H1 (cell line): ENCODE measurements around the gene CROCC2. TPM values are rescaled to one million over a fixed set of nuclear protein-coding genes. Genes with fewer than 3 reads are reported as not detected.

Experiments used
- CTCF ChIA-PET: fragments of 300-600 bp; sonication (Branson Sonifier 250); formaldehyde crosslinking; loops from one replicate; lab custom pipeline; 2021; ENCODE audit not compliant: partially characterized antibody; lab: Charles Lee
- POLR2A ChIA-PET: fragments of 300-600 bp; sonication (Branson Sonifier 250); formaldehyde crosslinking; loops from one replicate; lab custom pipeline; 2021; ENCODE audit warnings: inconsistent platforms; ENCODE audit not compliant: partially characterized antibody; lab: Charles Lee
- DNase-seq, 2 experiments: peaks; one replicate each; pipeline versions ENCODE4 v3.0.0 to v3.0.0-alpha.2; 2010 to 2022; ENCODE audit warnings: low spot score in 2 of 2, low read depth in 1 of 2, mixed read lengths in 1 of 2
- FAIRE-seq: peaks from 2 replicates; lab custom pipeline; 2011; peaks lifted over from hg19 to GRCh38; lab: Jason Lieb, UNC
- H2AFZ ChIP-seq: 2 replicates; pipeline ENCODE4 v1.8.1; 2012; ENCODE audit warnings: low read length, inconsistent platforms
- H2AK5ac ChIP-seq: 2 replicates; pipeline ENCODE4 v1.6.1; 2013; ENCODE audit warnings: low read depth, low read length
- H2BK120ac ChIP-seq: replicated peaks from 2 replicates; pipeline ENCODE3; 2013; ENCODE audit warnings: low read depth, low read length, inconsistent platforms
- H2BK12ac ChIP-seq: 2 replicates; pipeline ENCODE4 v1.6.1; 2013; ENCODE audit warnings: low read depth, low read length
- H2BK15ac ChIP-seq: 2 replicates; pipeline ENCODE4 v1.6.1; 2013; ENCODE audit warnings: low read length
- H2BK20ac ChIP-seq: 2 replicates; pipeline ENCODE4 v1.6.1; 2013; ENCODE audit warnings: low read length
- H2BK5ac ChIP-seq: 2 replicates; pipeline ENCODE4 v1.6.1; 2013; ENCODE audit warnings: low read depth, low read length
- H3K14ac ChIP-seq: 2 replicates; pipeline ENCODE4 v1.6.1; 2013; ENCODE audit warnings: inconsistent platforms; ENCODE audit not compliant: insufficient read length
- H3K18ac ChIP-seq: 2 replicates; pipeline ENCODE4 v1.6.1; 2013; ENCODE audit warnings: low read length; ENCODE audit errors: extremely low read depth
- H3K23ac ChIP-seq: 2 replicates; pipeline ENCODE4 v1.6.1; 2013; ENCODE audit warnings: inconsistent platforms; ENCODE audit not compliant: insufficient read length
- H3K23me2 ChIP-seq: 2 replicates; pipeline ENCODE4 v1.6.1; 2013; ENCODE audit warnings: low read depth, low read length
- H3K27ac ChIP-seq: 2 replicates; pipeline ENCODE4 v1.6.1; 2011; ENCODE audit warnings: low read depth, low read length, inconsistent platforms
- H3K27me3 ChIP-seq, 4 experiments: replicated peaks in 1 of 4; 1 replicate in 1 of 4; 2 replicates in 3 of 4; pipeline versions ENCODE4 v1.6.1 to v1.8.1; 2011 to 2013; ENCODE audit warnings: low read length in 3 of 4, mild to moderate bottlenecking in 3 of 4, inconsistent platforms in 2 of 4, mixed read lengths in 2 of 4, moderate library complexity in 1 of 4; ENCODE audit not compliant: control insufficient read depth in 3 of 4, insufficient read depth in 3 of 4; ENCODE audit errors: extremely low read depth in 1 of 4
- H3K36me3 ChIP-seq, 4 experiments: 2 replicates each; pipeline versions ENCODE4 v1.6.1 to v1.8.1; 2011 to 2013; ENCODE audit warnings: mild to moderate bottlenecking in 4 of 4, low read length in 3 of 4, moderate library complexity in 2 of 4, control low read depth in 1 of 4, inconsistent platforms in 1 of 4; ENCODE audit not compliant: insufficient read depth in 4 of 4, control insufficient read depth in 2 of 4
- H3K4ac ChIP-seq: replicated peaks from 2 replicates; pipeline ENCODE3; 2013; ENCODE audit warnings: low read length, low read depth, mixed read lengths, inconsistent platforms; ENCODE audit not compliant: insufficient read length
- H3K4me1 ChIP-seq, 4 experiments: replicated peaks in 1 of 4; 1 replicate in 1 of 4; 2 replicates in 3 of 4; pipeline versions ENCODE4 v1.6.1 to v1.8.1; 2011 to 2013; ENCODE audit warnings: low read length in 3 of 4, inconsistent platforms in 2 of 4, mixed read lengths in 1 of 4; ENCODE audit not compliant: insufficient read depth in 4 of 4, control insufficient read depth in 3 of 4
- H3K4me2 ChIP-seq, 2 experiments: 2 replicates each; pipeline versions ENCODE4 v1.6.1 to v1.8.1; 2011 to 2013; ENCODE audit warnings: low read depth in 2 of 2, low read length in 2 of 2, control low read depth in 1 of 2, inconsistent platforms in 1 of 2, mild to moderate bottlenecking in 1 of 2; ENCODE audit not compliant: insufficient read depth in 1 of 2
- H3K4me3 ChIP-seq, 4 experiments: fragments of 200-600, 300-600 bp in 1 of 4; sonication (generic), shearing (Covaris generic), sonication (Bioruptor Twin) in 1 of 4; 2 replicates each; pipeline versions ENCODE4 v1.5.1 to v1.8.1; 2011 to 2016; ENCODE audit warnings: low read length in 4 of 4, low read depth in 3 of 4, control low read depth in 2 of 4, inconsistent platforms in 2 of 4, mild to moderate bottlenecking in 2 of 4, mixed read lengths in 1 of 4, moderate library complexity in 1 of 4; ENCODE audit not compliant: insufficient read depth in 2 of 4; ENCODE audit errors: extremely low read depth in 1 of 4
- H3K56ac ChIP-seq: replicated peaks from 2 replicates; pipeline ENCODE3; 2013; ENCODE audit warnings: low read depth, mild to moderate bottlenecking, mixed read lengths, low read length, inconsistent platforms; ENCODE audit not compliant: insufficient read length
- H3K79me1 ChIP-seq: 2 replicates; pipeline ENCODE4 v1.6.1; 2013; ENCODE audit warnings: low read depth, low read length, control low read depth
- H3K79me2 ChIP-seq, 2 experiments: 2 replicates each; pipeline versions ENCODE4 v1.6.1 to v1.8.1; 2012 to 2013; ENCODE audit warnings: low read length in 2 of 2, mild to moderate bottlenecking in 2 of 2, inconsistent platforms in 1 of 2; ENCODE audit not compliant: insufficient read depth in 2 of 2, control insufficient read depth in 1 of 2
- H3K9ac ChIP-seq, 4 experiments: replicated peaks in 1 of 4; 1 replicate in 1 of 4; 2 replicates in 3 of 4; pipeline versions ENCODE4 v1.6.1 to v1.8.1; 2011 to 2013; ENCODE audit warnings: low read depth in 3 of 4, low read length in 3 of 4, control low read depth in 2 of 4, mild to moderate bottlenecking in 2 of 4, moderate library complexity in 2 of 4, inconsistent platforms in 1 of 4; ENCODE audit errors: extremely low read depth in 1 of 4
- H3K9me3 ChIP-seq, 2 experiments: 2 replicates each; pipeline versions ENCODE4 v1.6.1 to v1.8.1; 2012 to 2013; ENCODE audit warnings: mild to moderate bottlenecking in 2 of 2, moderate library complexity in 2 of 2, control low read depth in 1 of 2, inconsistent platforms in 1 of 2, low read depth in 1 of 2, low read length in 1 of 2, mixed read lengths in 1 of 2; ENCODE audit not compliant: insufficient read depth in 2 of 2
- H4K20me1 ChIP-seq, 2 experiments: replicated peaks in 1 of 2; 2 replicates each; pipeline versions ENCODE3 to v1.8.1; 2011 to 2013; ENCODE audit warnings: inconsistent platforms in 2 of 2, low read length in 2 of 2, mild to moderate bottlenecking in 1 of 2; ENCODE audit not compliant: insufficient read depth in 2 of 2, control insufficient read depth in 1 of 2
- H4K5ac ChIP-seq: 2 replicates; pipeline ENCODE4 v1.6.1; 2013; ENCODE audit warnings: low read length, low read depth, mixed read lengths, inconsistent platforms; ENCODE audit not compliant: insufficient read length
- H4K8ac ChIP-seq: 2 replicates; pipeline ENCODE4 v1.8.0; 2013; ENCODE audit warnings: mild to moderate bottlenecking, moderate library complexity, low read length, inconsistent platforms; ENCODE audit not compliant: insufficient read depth; ENCODE audit errors: extremely low read depth
- H4K91ac ChIP-seq: replicated peaks from 2 replicates; pipeline ENCODE3; 2013; ENCODE audit warnings: low read length, mixed read lengths, inconsistent platforms; ENCODE audit not compliant: insufficient read length
- SUZ12 ChIP-seq: fragments of 200-600 bp; sonication (generic); IDR thresholded peaks from 2 replicates; pipeline ENCODE4 v1.6.1; 2012; ENCODE audit warnings: mild to moderate bottlenecking, inconsistent platforms, low read length, moderate library complexity, mixed read lengths
- WGBS, 2 experiments: shearing (Covaris generic) in 1 of 2; methylation state at CpG; one replicate each; pipeline versions ENCODE4 v1.1.6 to v1.1.7; 2013 to 2015; ENCODE audit warnings: low lambda C conversion rate in 2 of 2, mixed read lengths in 2 of 2, inconsistent platforms in 1 of 2, low coverage in 1 of 2, missing lambda C conversion rate in 1 of 2; ENCODE audit not compliant: insufficient replicate concordance in 2 of 2, insufficient coverage in 1 of 2, insufficient read length in 1 of 2; ENCODE audit errors: extremely low coverage in 1 of 2, missing lambda C conversion rate in 1 of 2; 5-methylcytosine and 5-hydroxymethylcytosine counted together
- polyA plus RNA-seq, 7 experiments: library from polyadenylated mRNA; depleted of rRNA in 3 of 7; stranded (reverse) in 5 of 7; unstranded in 2 of 7; fragments of >200 nt in 5 of 7; fragments of 200-250 nt in 2 of 7; gene quantifications; 1 replicate in 5 of 7; 2 replicates in 1 of 7; 4 replicates in 1 of 7; pipeline versions ENCODE4 v1.2.1 to v1.2.3, GENCODE V29; 2011 to 2013; ENCODE audit warnings: missing spikeins in 2 of 7, mixed read lengths in 2 of 7
- total RNA-seq: library from RNA; stranded (reverse); fragmentation: NEBNext Ultra II Directional; extraction: Animal tissue kit (Norgen Biotek cat#: 25700); gene quantifications from 2 replicates; pipeline ENCODE4 v1.2.1, GENCODE V29; 2021

Gene CROCC2
- total and polyA plus RNA-seq, 2 of the 8 experiments (the other 6 are each of a cell fraction or from before 2014, with no cell fraction given): not detected

DNA sequence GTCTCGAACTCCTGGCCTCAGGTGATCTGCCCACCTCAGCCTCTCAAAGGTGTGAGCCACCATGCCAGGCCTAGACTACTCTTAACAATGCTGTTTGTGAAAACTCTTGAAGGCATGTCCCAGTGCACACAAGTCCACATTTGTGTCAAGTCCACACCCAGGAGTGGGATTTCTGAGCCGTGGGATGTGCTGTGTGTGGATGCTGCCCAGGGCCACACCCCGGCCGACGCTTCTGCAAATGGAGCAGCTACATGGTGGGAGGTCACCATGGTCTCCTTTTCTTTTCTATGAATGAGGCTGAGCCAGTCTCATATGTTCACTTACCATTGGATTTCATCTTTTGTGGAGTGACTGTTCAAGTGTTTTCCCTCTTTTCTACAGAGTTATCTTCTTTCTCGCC, 108.1 kb downstream of the CROCC2 start:
- Histone ChIP-seq H4K5ac (no peak overlapping the region), H3K4me2 (no peak overlapping the region), H3K23me2 (peaks cover 2% of the 10 kb centered on the region; the same call in 1 of the 2 replicates), H2BK5ac (no peak overlapping the region), H3K27me3 (no peaks in the 10 kb centered on the region), H2BK12ac (no peak overlapping the region), H4K91ac (no peak overlapping the region), H2BK20ac (no peak overlapping the region), H3K27ac (no peak overlapping the region), H3K18ac (no peak overlapping the region), H3K4me1 (peaks cover 0 to 16% (median 13%) of the 10 kb centered on the region in 4 experiments; a peak in 6 of 7 replicates), H2BK120ac (no peak overlapping the region), H3K14ac (no peak overlapping the region), H3K36me3 (no peaks in the 10 kb centered on the region), H3K4ac (no peak overlapping the region), H3K4me3 (no peak overlapping the region), H2AFZ (no peak overlapping the region), H3K9me3 (no peaks in the 10 kb centered on the region), H3K56ac (no peak overlapping the region), H4K20me1 (no peaks in the 10 kb centered on the region)
- CTCF ChIA-PET: interaction anchor here (1.0 to 1.5 kb wide), 2 partner anchors 9 to 31 kb away, joined by 6 read pairs; no protein-coding TSS in a partner anchor
- POLR2A ChIA-PET: no interaction called here
- no peak for DNase-seq
- 97% methylated on average over 6 of the region's 6 CpGs; no CpG with 5 or more reads in 1 of the 2 experiments for whole genome bisulfite sequencing, 2 experiments
- TF ChIP-seq SUZ12: no peak
- TF ChIP-seq, all 59 proteins: peak for 0
- H2BK15ac ChIP-seq: no peak overlapping the region
- no peak overlapping the region for H2AK5ac ChIP-seq
- no peak overlapping the region for H3K9ac ChIP-seq
- no peak for FAIRE-seq
- H3K79me2 ChIP-seq: no peaks in the 10 kb centered on the region
- H3K79me1 ChIP-seq: no peaks in the 10 kb centered on the region
- no peak overlapping the region for H4K8ac ChIP-seq
- H3K23ac ChIP-seq: no peak overlapping the region
